ENCODE results near the gene ADPRM. TPM values are rescaled to one million over a fixed set of nuclear protein-coding genes. Genes with fewer than 3 reads are reported as not detected.
"Not testable (repeated sequence)": the region's sequence is repeated elsewhere in the genome, so short reads cannot be mapped to it uniquely, and the experiment has no call there.

Gene ADPRM
- total and polyA plus RNA-seq, 7 donors, result 8.9 to 15.8 (median 12.2) TPM

- peaks cover 3% of the 10 kb centered on the region for H3K4me1 ChIP-seq
- no peak for DNase-seq
- peaks cover 0 to 63% of the 10 kb centered on the region in 2 donors for H3K36me3 ChIP-seq (ENCODE audit: insufficient read depth in 1 of 2, low read depth in 1 of 2)
- H3K27me3 ChIP-seq (ENCODE audit: insufficient read depth in 3 of 3, low read length in 2 of 3), result no peaks in the 10 kb centered on the region
- intact Hi-C loops (cut with DNase I), result no loop called here
- no peak for TF ChIP-seq CTCF (IDR thresholded peaks at IDR 0.05)
- no peak for ATAC-seq
- H3K27ac ChIP-seq, result no peak overlapping the region
- 58 to 72% (median 63%) methylated on average over 2 of the region's 2 CpGs for WGBS, 3 donors
- H3K9me3 ChIP-seq, result no peaks in the 10 kb centered on the region
- no peak overlapping the region for H3K4me3 ChIP-seq
Observed at GRCh38 chr17:10726196-10726595, 28.8 kb downstream of the ADPRM start.

- DNase-seq, result no peak
- Histone ChIP-seq H3K36me3 (ENCODE audit: insufficient read depth in 1 of 2, low read depth in 1 of 2) (peaks cover 0 to 56% of the 10 kb centered on the region in 2 donors), H3K9me3 (no peaks in the 10 kb centered on the region), H3K4me3 (no peak overlapping the region), H3K27me3 (ENCODE audit: insufficient read depth in 3 of 3, low read length in 2 of 3) (no peaks in the 10 kb centered on the region), H3K4me1 (peaks cover 3% of the 10 kb centered on the region), H3K27ac (no peak overlapping the region)
- WGBS, 3 donors, result 80 to 85% (median 84%) methylated on average over 5 of the region's 5 CpGs
- no peak for ATAC-seq
- intact Hi-C loops (cut with DNase I), result no loop called here
- no peak for TF ChIP-seq CTCF (IDR thresholded peaks at IDR 0.05)
Observed at GRCh38 chr17:10727192-10727591, 29.8 kb downstream of the ADPRM start.

- Histone ChIP-seq H3K4me3 (no peak overlapping the region), H3K27ac (peak overlapping the region; percentile 99), H3K9me3 (no peaks in the 10 kb centered on the region), H3K27me3 (ENCODE audit: insufficient read depth in 3 of 3, low read length in 2 of 3) (no peaks in the 10 kb centered on the region), H3K36me3 (ENCODE audit: insufficient read depth in 1 of 2, low read depth in 1 of 2) (peaks cover 0 to 44% of the 10 kb centered on the region in 2 donors), H3K4me1 (peaks cover 3% of the 10 kb centered on the region)
- no peak for ATAC-seq
- no peak for TF ChIP-seq CTCF (IDR thresholded peaks at IDR 0.05)
- intact Hi-C loops (cut with DNase I), result no loop called here
- DNase-seq, result no peak
- WGBS, 3 donors, result 94 to 98% (median 96%) methylated on average over 10 of the region's 10 CpGs
Observed at GRCh38 chr17:10728331-10728892, 31.0 kb downstream of the ADPRM start.

GRCh38 chr17:10729334-10730193 lies 32.2 kb downstream of the ADPRM start, which contains the start of gene TMEM220:
TMEM220 (minus strand) TSS chr17:10730023; CDS start chr17:10729851, 172 bp downstream.
- intact Hi-C loops (cut with DNase I), result no loop called here
- 1 to 5% (median 2%) methylated on average over 64 to 79 of the region's 79 CpGs for WGBS, 3 donors
- peak; percentile 86 to 90 for DNase-seq
- H3K27ac ChIP-seq, result peak within 1 kb of the TSS; percentile 99
- no peaks in the 10 kb centered on the region for H3K9me3 ChIP-seq
- peak; percentile 92 to 97 (median 94) for ATAC-seq
- TF ChIP-seq CTCF (IDR thresholded peaks at IDR 0.05), result no peak
- no peaks in the 10 kb centered on the region for H3K27me3 ChIP-seq (ENCODE audit: insufficient read depth in 3 of 3, low read length in 2 of 3)
- H3K36me3 ChIP-seq (ENCODE audit: insufficient read depth in 1 of 2, low read depth in 1 of 2), result peaks cover 0 to 32% of the 10 kb centered on the region in 2 donors
- peaks cover 3% of the 10 kb centered on the region for H3K4me1 ChIP-seq
- H3K4me3 ChIP-seq, result peak within 1 kb of the TSS; percentile 92

- H3K36me3 ChIP-seq (ENCODE audit: insufficient read depth in 1 of 2, low read depth in 1 of 2), result peaks cover 0 to 26% of the 10 kb centered on the region in 2 donors
- H3K4me3 ChIP-seq, result peak overlapping the region; percentile 92
- H3K4me1 ChIP-seq; DNase-seq; H3K27me3 ChIP-seq (ENCODE audit: insufficient read depth in 3 of 3, low read length in 2 of 3); intact Hi-C loops (cut with DNase I); H3K9me3 ChIP-seq: not testable (repeated sequence)
- peak overlapping the region; percentile 99 for H3K27ac ChIP-seq
- peak in 3 of 4 donors; percentile 11 to 21 (median 21) for ATAC-seq
- WGBS, 3 donors, result 10 to 19% (median 17%) methylated on average over 15 of the region's 15 CpGs
Observed at GRCh38 chr17:10730247-10730646, 32.9 kb downstream of the ADPRM start.

All from psoas muscle (tissue), 8 donors.